AG04449 (cell line): ENCODE measurements around the gene SNORC.

Source experiments
- CTCF ChIA-PET: fragments of 350-600 bp; formaldehyde crosslinking; extraction: SDS; loops from one replicate; lab custom pipeline; 2021; ENCODE audit warnings: antibody characterized with exemption; lab: Yijun Ruan, JAX
- POLR2A ChIA-PET: fragments of 400-600, 350-600 bp; formaldehyde crosslinking; extraction: SDS; loops from one replicate; lab custom pipeline; 2020; ENCODE audit warnings: antibody characterized with exemption, inconsistent platforms; lab: Yijun Ruan, JAX
- DNase-seq: peaks from one replicate; pipeline ENCODE4 v3.0.0-alpha.2; 2010; ENCODE audit warnings: low read depth, low spot score
- H3K4me3 ChIP-seq: 2 replicates; pipeline ENCODE4 v1.5.1; 2011; ENCODE audit warnings: low read depth, mild to moderate bottlenecking, control low read depth, low read length
- CTCF ChIP-seq: IDR thresholded peaks from one replicate; pipeline ENCODE4 v1.5.1; 2011; ENCODE audit warnings: mild to moderate bottlenecking, moderate library complexity, low read length, control low read depth, inconsistent platforms; ENCODE audit not compliant: insufficient read depth; ENCODE audit errors: missing control alignments

Gene SNORC

GRCh38 chr2:232891621-232892071, 21.6 kb downstream of the SNORC start:
- DNase-seq = no peak
- ChIA-PET CTCF (interaction anchor here (1.7 kb wide), 1 partner anchor 162 kb away, joined by 9 read pairs; no protein-coding TSS in a partner anchor), POLR2A (no interaction called here)
- H3K4me3 ChIP-seq = no peak overlapping the region
- no peak for TF ChIP-seq CTCF

GRCh38 chr2:232892221-232892620, 22.2 kb downstream of the SNORC start:
- ChIA-PET POLR2A (no interaction called here), CTCF (no interaction called here)
- no peak overlapping the region for H3K4me3 ChIP-seq
- DNase-seq = no peak
- no peak for TF ChIP-seq CTCF

- ChIA-PET POLR2A (no interaction called here), CTCF (no interaction called here)
- H3K4me3 ChIP-seq = no peak overlapping the region
- TF ChIP-seq CTCF = no peak
- no peak for DNase-seq
Measured at GRCh38 chr2:232892843-232893242, 22.8 kb downstream of the SNORC start.

GRCh38 chr2:232893834-232894233, 23.8 kb downstream of the SNORC start:
- DNase-seq = no peak
- H3K4me3 ChIP-seq = no peak overlapping the region
- POLR2A ChIA-PET = no interaction called here
- TF ChIP-seq CTCF = no peak
- CTCF ChIA-PET = no interaction called here

- no peak overlapping the region for H3K4me3 ChIP-seq
- ChIA-PET CTCF (no interaction called here), POLR2A (no interaction called here)
- no peak for TF ChIP-seq CTCF
- no peak for DNase-seq
Measured at GRCh38 chr2:232894251-232894650, 24.2 kb downstream of the SNORC start.

- no peak for TF ChIP-seq CTCF
- ChIA-PET CTCF (no interaction called here), POLR2A (interaction anchor here (0.7 kb wide), 1 partner anchor 35 kb away, joined by 3 read pairs; no protein-coding TSS in a partner anchor)
- DNase-seq = no peak
- no peak overlapping the region for H3K4me3 ChIP-seq
Measured at GRCh38 chr2:232894746-232895145, 24.7 kb downstream of the SNORC start.
